HepG2 (cell line): ENCODE measurements around the gene AGAP3. TPM values are rescaled to one million over a fixed set of nuclear protein-coding genes. Genes with fewer than 3 reads are reported as not detected.

Experiments
- ATAC-seq: fragments of 200-7000 bp; cut with Tn5 transposase; 3 replicates; pipeline ENCODE4 v1.9.1; 2020; ENCODE audit warnings: mild to moderate bottlenecking, moderate library complexity
- BruUV-seq: library from RNA; stranded (reverse); fragments of 400-500 nt; replicated peaks from 2 replicates; lab custom pipeline; 2021; lab: Mats Ljungman, UMichigan
- CTCF ChIA-PET: fragments of 300-600 bp; formaldehyde crosslinking; extraction: SDS; loops from one replicate; lab custom pipeline; 2021; ENCODE audit warnings: low total read pairs, inconsistent platforms, low intra/inter-chr PET ratio; lab: Yijun Ruan, JAX
- POLR2A ChIA-PET: fragments of 350-600 bp; sonication (Branson Sonifier 250); formaldehyde crosslinking; loops from one replicate; lab custom pipeline; 2020; ENCODE audit warnings: antibody characterized with exemption, inconsistent platforms; lab: Yijun Ruan, JAX
- DNase-seq: peaks from one replicate; pipeline ENCODE4 v3.0.0-alpha.2; 2015; ENCODE audit warnings: low spot score
- FAIRE-seq: peaks from 3 replicates; lab custom pipeline; 2011; peaks lifted over from hg19 to GRCh38; lab: Jason Lieb, UNC
- H2AFZ ChIP-seq: one replicate; pipeline ENCODE4 v1.6.1; 2011; ENCODE audit warnings: low read length, inconsistent platforms
- H3K27ac ChIP-seq: fragments of 300-600 bp; 3 replicates; pipeline ENCODE4 v1.8.0; 2011; ENCODE audit warnings: mixed run types, mild to moderate bottlenecking, mixed read lengths, low read length, inconsistent platforms; ENCODE audit not compliant: insufficient read depth; ENCODE audit errors: extremely low read length
- H3K27me3 ChIP-seq, 2 experiments: fragments of 200-600 bp in 1 of 2; 2 replicates in 1 of 2; 3 replicates in 1 of 2; pipeline versions ENCODE4 v1.6.0 to v1.8.0; 2011; ENCODE audit warnings: low read length in 2 of 2, mild to moderate bottlenecking in 2 of 2, moderate library complexity in 2 of 2, inconsistent platforms in 1 of 2; ENCODE audit not compliant: insufficient read depth in 2 of 2, control insufficient read depth in 1 of 2
- H3K36me3 ChIP-seq, 2 experiments: fragments of 200-600 bp in 1 of 2; replicated peaks in 1 of 2; 2 replicates in 1 of 2; 3 replicates in 1 of 2; pipeline versions ENCODE4 v1.5.1 to v1.8.0; 2011; ENCODE audit warnings: low read length in 2 of 2, inconsistent platforms in 1 of 2; ENCODE audit not compliant: insufficient read depth in 2 of 2, control insufficient read depth in 1 of 2
- H3K4me1 ChIP-seq: 2 replicates; pipeline ENCODE4 v1.5.1; 2012; ENCODE audit warnings: low read length, inconsistent platforms; ENCODE audit not compliant: insufficient read depth
- H3K4me2 ChIP-seq: 2 replicates; pipeline ENCODE4 v1.6.0; 2011; ENCODE audit warnings: low read depth, low read length, inconsistent platforms
- H3K4me3 ChIP-seq, 3 experiments: fragments of 200-600 bp in 1 of 3; sonication (generic), shearing (Covaris generic) in 1 of 3; replicated peaks in 1 of 3; 2 replicates each; pipeline ENCODE4 v1.5.1; 2011 to 2016; ENCODE audit warnings: low read length in 3 of 3, inconsistent platforms in 2 of 3, low read depth in 2 of 3, mild to moderate bottlenecking in 2 of 3, control low read depth in 1 of 3, mixed read lengths in 1 of 3; ENCODE audit not compliant: insufficient read depth in 1 of 3
- H3K79me2 ChIP-seq: one replicate; pipeline ENCODE4 v1.6.1; 2011; ENCODE audit warnings: low read length, inconsistent platforms; ENCODE audit not compliant: insufficient read depth
- H3K9ac ChIP-seq: 2 replicates; pipeline ENCODE4 v1.6.0; 2011; ENCODE audit warnings: mild to moderate bottlenecking, low read depth, low read length, inconsistent platforms; ENCODE audit not compliant: insufficient read depth
- H3K9me3 ChIP-seq: 2 replicates; pipeline ENCODE4 v1.5.1; 2012; ENCODE audit warnings: mild to moderate bottlenecking, low read length
- H4K20me1 ChIP-seq: 2 replicates; pipeline ENCODE4 v1.6.0; 2011; ENCODE audit warnings: inconsistent platforms, mild to moderate bottlenecking, low read length, moderate library complexity; ENCODE audit not compliant: insufficient read depth
- CTCF ChIP-seq: sonication (generic); formaldehyde crosslinking; IDR thresholded peaks from 2 replicates; pipeline ENCODE4 v1.5.0; 2020; ENCODE audit warnings: mild to moderate bottlenecking, missing genetic modification reagents, moderate library complexity
- FOXK2 ChIP-seq: fragments of 450-650 bp; IDR thresholded peaks from 2 replicates; pipeline ENCODE4 v1.6.1; 2016
- KLF11 ChIP-seq: IDR thresholded peaks from 2 replicates; pipeline ENCODE4 v1.6.1; 2016; ENCODE audit warnings: missing compliant biosample characterization
- NR2F6 ChIP-seq, 2 experiments: IDR thresholded peaks; 2 replicates each; pipeline ENCODE4 v1.6.1; 2016; ENCODE audit warnings: antibody characterized with exemption in 1 of 2, mild to moderate bottlenecking in 1 of 2
- STAG1 ChIP-seq: sonication (generic); formaldehyde crosslinking; IDR thresholded peaks from 2 replicates; pipeline ENCODE4 v1.4.0; 2020; ENCODE audit warnings: missing genetic modification reagents
- THRA ChIP-seq: sonication (generic); formaldehyde crosslinking; IDR thresholded peaks from 2 replicates; pipeline ENCODE4 v1.4.0; 2020; ENCODE audit warnings: missing genetic modification reagents, borderline replicate concordance
- ZNF20 ChIP-seq: sonication (generic); formaldehyde crosslinking; IDR thresholded peaks from 2 replicates; pipeline ENCODE4 v1.4.0; 2020; ENCODE audit warnings: mild to moderate bottlenecking, moderate library complexity, missing genetic modification reagents
- ZNF274 ChIP-seq: sonication (generic); formaldehyde crosslinking; IDR thresholded peaks from 2 replicates; pipeline ENCODE4 v1.5.1; 2020; ENCODE audit warnings: mild to moderate bottlenecking, missing genetic modification reagents
- ZNF280B ChIP-seq: sonication (generic); formaldehyde crosslinking; IDR thresholded peaks from 2 replicates; pipeline ENCODE4 v1.5.0; 2020; ENCODE audit warnings: missing genetic modification reagents, mild to moderate bottlenecking, borderline replicate concordance
- ZNF333 ChIP-seq: sonication (generic); formaldehyde crosslinking; IDR thresholded peaks from 2 replicates; pipeline ENCODE4 v1.4.0; 2020; ENCODE audit warnings: mild to moderate bottlenecking, missing genetic modification reagents, borderline replicate concordance
- ZNF572 ChIP-seq: sonication (generic); formaldehyde crosslinking; IDR thresholded peaks from 2 replicates; pipeline ENCODE4 v1.5.1; 2020; ENCODE audit warnings: mild to moderate bottlenecking, missing genetic modification reagents
- WGBS: methylation state at CpG from one replicate; pipeline ENCODE4 v1.1.6; 2017; ENCODE audit warnings: low lambda C conversion rate; 5-methylcytosine and 5-hydroxymethylcytosine counted together
- in situ Hi-C: cut with HindIII; loops from 2 replicates; pipeline ENCODE4 v1.10.0; 2017; ENCODE audit warnings: low pct_unique_long_range_greater_than_20kb; ENCODE audit not compliant: extremely low pct_ligation_motif_present
- intact Hi-C: fragments of 100-400 bp; cut with micrococcal nuclease; formaldehyde crosslinking; loops from one replicate; pipeline ENCODE4 v1.10.0; 2022; ENCODE audit not compliant: unreplicated experiment
- polyA plus RNA-seq, 8 experiments: library from polyadenylated mRNA; depleted of rRNA in 3 of 8; stranded (reverse) in 7 of 8; unstranded in 1 of 8; fragments of >200 nt; fragmentation: Illumina TruSeq in 4 of 8; extraction: Trizol in 4 of 8; gene quantifications; 2 replicates each; pipeline versions ENCODE4 v1.2.1 to v1.2.3, GENCODE V29; 2011 to 2016; ENCODE audit warnings: low read depth in 4 of 8, missing spikeins in 1 of 8, mixed read lengths in 1 of 8; ENCODE audit not compliant: insufficient read depth in 1 of 8
- total RNA-seq, 5 experiments: library from RNA; depleted of rRNA; stranded (reverse); fragments of >200 nt; fragmentation: Illumina TruSeq; extraction: Trizol; gene quantifications; 2 replicates each; pipeline ENCODE4 v1.2.3, GENCODE V29; 2016; ENCODE audit warnings: low read depth in 1 of 5
- TF ChIP-seq, protein P1 (sequence below): sonication (generic); formaldehyde crosslinking; IDR thresholded peaks from 2 replicates; pipeline ENCODE4 v1.5.0; 2020; ENCODE audit warnings: mild to moderate bottlenecking, low read depth, missing genetic modification reagents, borderline replicate concordance
- TF ChIP-seq, protein P2 (sequence below): sonication (generic); formaldehyde crosslinking; IDR thresholded peaks from 2 replicates; pipeline ENCODE4 v1.4.0; 2020; ENCODE audit warnings: mild to moderate bottlenecking, missing genetic modification reagents
- TF ChIP-seq, protein P3 (sequence below): sonication (generic); formaldehyde crosslinking; IDR thresholded peaks from 2 replicates; pipeline ENCODE4 v1.8.1; 2023; ENCODE audit warnings: missing genetic modification reagents, mild to moderate bottlenecking, borderline replicate concordance

The AGAP3 gene
- total and polyA plus RNA-seq, 2 of the 13 experiments (the other 11 are each of a cell fraction or from before 2014, with no cell fraction given), result 31.3 to 61.4 TPM

DNA sequence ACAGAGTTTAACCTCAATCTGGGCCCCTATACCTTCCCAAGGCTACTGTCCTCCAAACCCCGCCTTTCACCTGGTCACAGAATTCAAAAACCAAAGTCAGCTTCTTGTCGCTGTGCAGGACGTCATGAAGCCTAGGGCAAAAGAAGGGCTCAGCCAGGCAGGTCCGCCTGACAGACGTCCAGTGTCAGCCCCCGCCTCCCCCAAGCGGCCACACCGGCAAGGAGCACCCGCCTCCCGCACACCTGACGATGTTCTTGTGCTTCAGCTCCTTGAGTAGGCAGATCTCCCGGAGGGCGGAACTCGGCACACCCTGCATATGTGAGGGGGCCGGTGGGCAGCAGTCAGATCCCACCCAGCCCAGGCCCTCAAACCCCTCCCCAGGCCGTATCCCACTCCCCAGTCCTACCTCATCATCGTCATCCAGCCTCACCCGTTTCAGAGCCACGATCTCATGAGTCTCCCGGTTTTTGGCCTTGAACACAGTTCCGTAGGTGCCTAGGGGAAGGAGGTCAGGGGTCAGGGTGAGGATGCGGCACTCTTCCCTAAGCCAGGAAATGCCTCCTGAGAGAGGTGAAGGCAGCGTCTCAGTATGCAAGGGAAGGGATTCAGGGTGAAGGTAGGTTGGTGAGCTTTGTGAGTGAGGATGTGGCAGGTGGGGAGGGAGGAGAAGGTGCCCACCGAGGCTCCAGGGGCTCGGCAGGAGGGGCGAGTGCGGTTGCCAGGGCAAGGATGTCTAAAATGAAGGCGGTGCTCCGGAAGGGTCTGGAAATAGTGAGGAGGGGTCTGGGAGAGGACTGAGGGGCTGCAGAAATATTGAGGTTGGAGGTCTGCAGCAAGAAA is 29.4 kb upstream of the AGAP3 start:
- FAIRE-seq (no peak), DNase-seq (no peak), ATAC-seq (no peak)
- Histone ChIP-seq H3K9ac (peak overlapping the region; percentile 72), H2AFZ (no peak overlapping the region), H3K4me2 (peak overlapping the region; percentile 99), H3K4me1 (peaks cover 38% of the 10 kb centered on the region), H3K9me3 (no peaks in the 10 kb centered on the region), H4K20me1 (no peaks in the 10 kb centered on the region), H3K79me2 (peaks cover 14% of the 10 kb centered on the region), H3K27me3 (no peaks in the 10 kb centered on the region; a peak in 1 of 5 replicates), H3K4me3 (peak overlapping the region; percentile 75 to 90 (median 76)), H3K36me3 (0 out of 5 replicates have a peak, but pooled peaks cover 0 to 2% of the 10 kb centered on the region in 2 experiments), H3K27ac (no peak overlapping the region)
- 10% methylated on average over 15 of the region's 29 CpGs for WGBS
- in situ Hi-C loops (no loop called here), intact Hi-C loops (no loop called here)
- BruUV-seq, result no TSS peak
- POLR2A ChIA-PET, result interaction anchor here (1.3 to 1.8 kb wide), 2 partner anchors 28 to 48 kb away, joined by 4 to 6 read pairs; partner anchors contain the start of gene ABCB8
- CTCF ChIA-PET, result interaction anchor here (0.7 kb wide), 1 partner anchor 29 kb away, joined by 3 read pairs; the partner anchor contains the start of gene ABCB8
- TF ChIP-seq, protein P1, sequence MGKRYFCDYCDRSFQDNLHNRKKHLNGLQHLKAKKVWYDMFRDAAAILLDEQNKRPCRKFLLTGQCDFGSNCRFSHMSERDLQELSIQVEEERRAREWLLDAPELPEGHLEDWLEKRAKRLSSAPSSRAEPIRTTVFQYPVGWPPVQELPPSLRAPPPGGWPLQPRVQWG (CRISPR knock-in tag), result no peak
- TF ChIP-seq KLF11 (no peak), ZNF280B (CRISPR knock-in tag) (peak; percentile 13; the same call in 1 of the 2 replicates), NR2F6 (IDR thresholded peaks at IDR 0.05) (peak; percentile 41), NR2F6 (CRISPR knock-in tag; IDR thresholded peaks at IDR 0.05) (no peak), ZNF572 (CRISPR knock-in tag) (peak; percentile 29; the same call in 1 of the 2 replicates), CTCF (CRISPR knock-in tag) (peak; percentile 52; the same call in 1 of the 2 replicates), FOXK2 (no peak), ZNF20 (CRISPR knock-in tag) (no peak), STAG1 (CRISPR knock-in tag) (peak; percentile 27; the same call in 1 of the 2 replicates), ZNF274 (CRISPR knock-in tag) (0 out of 2 replicates have a peak, but pooled peaks have one; percentile 18), THRA (no peak), ZNF333 (CRISPR knock-in tag) (no peak)
- TF ChIP-seq, protein P2, sequence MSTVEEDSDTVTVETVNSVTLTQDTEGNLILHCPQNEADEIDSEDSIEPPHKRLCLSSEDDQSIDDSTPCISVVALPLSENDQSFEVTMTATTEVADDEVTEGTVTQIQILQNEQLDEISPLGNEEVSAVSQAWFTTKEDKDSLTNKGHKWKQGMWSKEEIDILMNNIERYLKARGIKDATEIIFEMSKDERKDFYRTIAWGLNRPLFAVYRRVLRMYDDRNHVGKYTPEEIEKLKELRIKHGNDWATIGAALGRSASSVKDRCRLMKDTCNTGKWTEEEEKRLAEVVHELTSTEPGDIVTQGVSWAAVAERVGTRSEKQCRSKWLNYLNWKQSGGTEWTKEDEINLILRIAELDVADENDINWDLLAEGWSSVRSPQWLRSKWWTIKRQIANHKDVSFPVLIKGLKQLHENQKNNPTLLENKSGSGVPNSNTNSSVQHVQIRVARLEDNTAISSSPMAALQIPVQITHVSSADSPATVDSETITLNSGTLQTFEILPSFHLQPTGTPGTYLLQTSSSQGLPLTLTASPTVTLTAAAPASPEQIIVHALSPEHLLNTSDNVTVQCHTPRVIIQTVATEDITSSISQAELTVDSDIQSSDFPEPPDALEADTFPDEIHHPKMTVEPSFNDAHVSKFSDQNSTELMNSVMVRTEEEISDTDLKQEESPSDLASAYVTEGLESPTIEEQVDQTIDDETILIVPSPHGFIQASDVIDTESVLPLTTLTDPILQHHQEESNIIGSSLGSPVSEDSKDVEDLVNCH (CRISPR knock-in tag), result no peak
- TF ChIP-seq, protein P3, sequence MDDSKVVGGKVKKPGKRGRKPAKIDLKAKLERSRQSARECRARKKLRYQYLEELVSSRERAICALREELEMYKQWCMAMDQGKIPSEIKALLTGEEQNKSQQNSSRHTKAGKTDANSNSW (CRISPR knock-in tag), result no peak
